Stomach (tissue), 4 donors: ENCODE measurements around the gene WDR72.

Experiments used
- EP300 ChIP-seq: sonication (generic); formaldehyde crosslinking; IDR thresholded peaks from one replicate; pipeline ENCODE4 v1.6.1; 2017; ENCODE audit warnings: antibody characterized with exemption
- POLR2AphosphoS5 ChIP-seq, 3 donors: sonication (generic); formaldehyde crosslinking; IDR thresholded peaks; one replicate each; pipeline ENCODE4 v1.6.1; 2016; ENCODE audit warnings: antibody characterized with exemption in 3 of 3
- TF ChIP-seq, protein P1 (sequence below), 7 experiments: fragments of 450-650 bp in 4 of 7; fragments of 200-600 bp in 3 of 7; sonication (generic) in 3 of 7; IDR thresholded peaks; one replicate each; pipeline ENCODE4 v1.5.1; 2016 to 2019; ENCODE audit warnings: antibody characterized with exemption in 7 of 7, control low read depth in 2 of 7, mild to moderate bottlenecking in 1 of 7

DNA sequence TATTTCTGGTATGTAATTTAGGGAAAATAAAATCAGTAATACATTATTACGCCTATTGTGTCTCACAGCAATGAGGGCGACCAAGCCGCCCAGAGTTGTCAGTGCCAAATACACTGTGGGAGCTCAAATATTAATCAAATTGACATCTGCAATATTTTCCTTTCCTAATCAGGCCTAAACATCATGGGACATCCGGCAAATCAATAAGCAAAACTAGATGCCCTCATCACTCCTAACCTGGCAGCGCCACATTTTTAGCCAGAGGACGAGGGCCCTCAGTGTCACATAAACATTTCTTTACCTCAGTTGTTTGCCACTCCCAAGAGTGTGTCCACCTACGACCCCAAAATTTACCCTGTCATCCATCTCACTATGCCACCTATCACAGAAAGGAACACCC, 64.1 kb downstream of the WDR72 start:
- no peak for TF ChIP-seq EP300
- TF ChIP-seq, protein P1, sequence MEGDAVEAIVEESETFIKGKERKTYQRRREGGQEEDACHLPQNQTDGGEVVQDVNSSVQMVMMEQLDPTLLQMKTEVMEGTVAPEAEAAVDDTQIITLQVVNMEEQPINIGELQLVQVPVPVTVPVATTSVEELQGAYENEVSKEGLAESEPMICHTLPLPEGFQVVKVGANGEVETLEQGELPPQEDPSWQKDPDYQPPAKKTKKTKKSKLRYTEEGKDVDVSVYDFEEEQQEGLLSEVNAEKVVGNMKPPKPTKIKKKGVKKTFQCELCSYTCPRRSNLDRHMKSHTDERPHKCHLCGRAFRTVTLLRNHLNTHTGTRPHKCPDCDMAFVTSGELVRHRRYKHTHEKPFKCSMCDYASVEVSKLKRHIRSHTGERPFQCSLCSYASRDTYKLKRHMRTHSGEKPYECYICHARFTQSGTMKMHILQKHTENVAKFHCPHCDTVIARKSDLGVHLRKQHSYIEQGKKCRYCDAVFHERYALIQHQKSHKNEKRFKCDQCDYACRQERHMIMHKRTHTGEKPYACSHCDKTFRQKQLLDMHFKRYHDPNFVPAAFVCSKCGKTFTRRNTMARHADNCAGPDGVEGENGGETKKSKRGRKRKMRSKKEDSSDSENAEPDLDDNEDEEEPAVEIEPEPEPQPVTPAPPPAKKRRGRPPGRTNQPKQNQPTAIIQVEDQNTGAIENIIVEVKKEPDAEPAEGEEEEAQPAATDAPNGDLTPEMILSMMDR (IDR thresholded peaks at IDR 0.05): no peak
- no peak for TF ChIP-seq POLR2AphosphoS5 (IDR thresholded peaks at IDR 0.05)
